ENCODE results near the gene ZNF222.

ZNF222 gene

GRCh38 chr19:44055870-44056269 is 30.7 kb downstream of the ZNF222 start:
- no peak for DNase-seq (ENCODE audit: low read depth)

GRCh38 chr19:44059229-44059628 is 34.0 kb downstream of the ZNF222 start:
- no peak for DNase-seq (ENCODE audit: low read depth)

GRCh38 chr19:44061038-44061437 is 35.9 kb downstream of the ZNF222 start:
- no peak for DNase-seq (ENCODE audit: low read depth)

GRCh38 chr19:44066305-44066704 is 41.1 kb downstream of the ZNF222 start:
- DNase-seq (ENCODE audit: low read depth) = no peak

GRCh38 chr19:44069415-44069814 is 44.2 kb downstream of the ZNF222 start:
- no peak for DNase-seq (ENCODE audit: low read depth)

- DNase-seq (ENCODE audit: low read depth) = peak; percentile 83
These were observed 46.8 kb downstream of the ZNF222 start, which contains the start of gene ZNF284 for GRCh38 chr19:44071824-44072542. TSS of gene ZNF284 (plus strand) at chr19:44072159. CDS start at chr19:44076390, 4,231 bp downstream.

GRCh38 chr19:44072543-44073401 is 47.6 kb downstream of the ZNF222 start:
- no peak for DNase-seq (ENCODE audit: low read depth)

GRCh38 chr19:44076325-44076724 is 51.1 kb downstream of the ZNF222 start:
- no peak for DNase-seq (ENCODE audit: low read depth)

All from stromal cell of bone marrow (primary cell).